HepG2 (cell line): ENCODE measurements around the gene COQ10B. TPM values are rescaled to one million over a fixed set of nuclear protein-coding genes. Genes with fewer than 3 reads are reported as not detected.

ENCODE experiments used
- HNF4G ChIP-seq, 2 experiments: sonication (generic) in 1 of 2; formaldehyde crosslinking in 1 of 2; IDR thresholded peaks; 2 replicates each; pipeline versions ENCODE4 v1.4.0 to v1.6.1; 2011 to 2020; ENCODE audit warnings: borderline replicate concordance in 2 of 2, low read depth in 2 of 2, mild to moderate bottlenecking in 2 of 2, low read length in 1 of 2, missing genetic modification reagents in 1 of 2, moderate library complexity in 1 of 2
- HNRNPL ChIP-seq: fragments of 200-400 bp; formaldehyde crosslinking; IDR thresholded peaks from 2 replicates; pipeline ENCODE4 v1.6.1; 2017; ENCODE audit warnings: mild to moderate bottlenecking, low read depth, low read length
- KLF15 ChIP-seq: sonication (generic); formaldehyde crosslinking; IDR thresholded peaks from 2 replicates; pipeline ENCODE4 v1.8.1; 2023; ENCODE audit warnings: borderline replicate concordance, mild to moderate bottlenecking, inconsistent platforms, missing genetic modification reagents, mixed read lengths
- MAZ ChIP-seq, 2 experiments: sonication (generic) in 1 of 2; formaldehyde crosslinking in 1 of 2; IDR thresholded peaks; 2 replicates each; pipeline versions ENCODE4 v1.5.0 to v1.6.1; 2012 to 2020; ENCODE audit warnings: low read depth in 2 of 2, mild to moderate bottlenecking in 2 of 2, borderline replicate concordance in 1 of 2, improper control_type of control experiment in 1 of 2, low read length in 1 of 2, missing genetic modification reagents in 1 of 2, moderate library complexity in 1 of 2
- MIER3 ChIP-seq: IDR thresholded peaks from 2 replicates; pipeline ENCODE4 v1.6.1; 2016; ENCODE audit warnings: missing compliant biosample characterization, borderline replicate concordance
- MTA3 ChIP-seq: sonication (generic); formaldehyde crosslinking; IDR thresholded peaks from 2 replicates; pipeline ENCODE4 v1.4.0; 2020; ENCODE audit warnings: missing genetic modification reagents
- NR2F1 ChIP-seq, 2 experiments: fragments of 450-650 bp in 1 of 2; formaldehyde crosslinking in 1 of 2; IDR thresholded peaks; 2 replicates each; pipeline versions ENCODE4 v1.5.0 to v1.6.1; 2016 to 2020; ENCODE audit warnings: mild to moderate bottlenecking in 1 of 2, missing compliant biosample characterization in 1 of 2, missing genetic modification reagents in 1 of 2, moderate library complexity in 1 of 2
- SALL2 ChIP-seq: sonication (generic); formaldehyde crosslinking; IDR thresholded peaks from 2 replicates; pipeline ENCODE4 v1.8.1; 2023; ENCODE audit warnings: mild to moderate bottlenecking, missing genetic modification reagents, inconsistent platforms
- SETDB1 ChIP-seq: sonication (generic); formaldehyde crosslinking; IDR thresholded peaks from 2 replicates; pipeline ENCODE4 v1.5.1; 2020; ENCODE audit warnings: missing genetic modification reagents, mild to moderate bottlenecking, borderline replicate concordance
- SP5 ChIP-seq: IDR thresholded peaks from 2 replicates; pipeline ENCODE4 v1.6.1; 2016; ENCODE audit warnings: low read depth, borderline replicate concordance
- ZBED4 ChIP-seq: sonication (generic); formaldehyde crosslinking; IDR thresholded peaks from 2 replicates; pipeline ENCODE4 v1.4.0; 2020; ENCODE audit warnings: missing genetic modification reagents, borderline replicate concordance
- ZBTB7A ChIP-seq: sonication (generic); formaldehyde crosslinking; IDR thresholded peaks from 2 replicates; pipeline ENCODE4 v1.8.0; 2022; ENCODE audit warnings: mild to moderate bottlenecking, missing genetic modification reagents
- ZEB1 ChIP-seq: IDR thresholded peaks from 2 replicates; pipeline ENCODE4 v1.6.1; 2012; ENCODE audit warnings: mild to moderate bottlenecking, low read depth, inconsistent platforms; ENCODE audit not compliant: insufficient replicate concordance
- ZFY ChIP-seq: sonication (generic); formaldehyde crosslinking; IDR thresholded peaks from 2 replicates; pipeline ENCODE4 v1.4.0; 2020; ENCODE audit warnings: missing genetic modification reagents
- ZNF501 ChIP-seq: sonication (generic); formaldehyde crosslinking; IDR thresholded peaks from 2 replicates; pipeline ENCODE4 v1.5.1; 2020; ENCODE audit warnings: mild to moderate bottlenecking, moderate library complexity, missing genetic modification reagents
- ZNF792 ChIP-seq: IDR thresholded peaks from 2 replicates; pipeline ENCODE4 v1.6.1; 2016
- polyA plus RNA-seq, 8 experiments: library from polyadenylated mRNA; depleted of rRNA in 3 of 8; stranded (reverse) in 7 of 8; unstranded in 1 of 8; fragments of >200 nt; fragmentation: Illumina TruSeq in 4 of 8; extraction: Trizol in 4 of 8; gene quantifications; 2 replicates each; pipeline versions ENCODE4 v1.2.1 to v1.2.3, GENCODE V29; 2011 to 2016; ENCODE audit warnings: low read depth in 4 of 8, missing spikeins in 1 of 8, mixed read lengths in 1 of 8; ENCODE audit not compliant: insufficient read depth in 1 of 8
- total RNA-seq, 5 experiments: library from RNA; depleted of rRNA; stranded (reverse); fragments of >200 nt; fragmentation: Illumina TruSeq; extraction: Trizol; gene quantifications; 2 replicates each; pipeline ENCODE4 v1.2.3, GENCODE V29; 2016; ENCODE audit warnings: low read depth in 1 of 5
- TF ChIP-seq, protein P1 (sequence below): sonication (generic); formaldehyde crosslinking; IDR thresholded peaks from 2 replicates; pipeline ENCODE4 v1.4.0; 2020; ENCODE audit warnings: missing genetic modification reagents
- TF ChIP-seq, protein P2 (sequence below): sonication (generic); formaldehyde crosslinking; IDR thresholded peaks from 2 replicates; pipeline ENCODE4 v1.4.0; 2020; ENCODE audit warnings: missing genetic modification reagents, borderline replicate concordance

The COQ10B gene
- total and polyA plus RNA-seq, 2 of the 13 experiments (the other 11 are each of a cell fraction or from before 2014, with no cell fraction given): 4.6 to 34.9 TPM

DNA sequence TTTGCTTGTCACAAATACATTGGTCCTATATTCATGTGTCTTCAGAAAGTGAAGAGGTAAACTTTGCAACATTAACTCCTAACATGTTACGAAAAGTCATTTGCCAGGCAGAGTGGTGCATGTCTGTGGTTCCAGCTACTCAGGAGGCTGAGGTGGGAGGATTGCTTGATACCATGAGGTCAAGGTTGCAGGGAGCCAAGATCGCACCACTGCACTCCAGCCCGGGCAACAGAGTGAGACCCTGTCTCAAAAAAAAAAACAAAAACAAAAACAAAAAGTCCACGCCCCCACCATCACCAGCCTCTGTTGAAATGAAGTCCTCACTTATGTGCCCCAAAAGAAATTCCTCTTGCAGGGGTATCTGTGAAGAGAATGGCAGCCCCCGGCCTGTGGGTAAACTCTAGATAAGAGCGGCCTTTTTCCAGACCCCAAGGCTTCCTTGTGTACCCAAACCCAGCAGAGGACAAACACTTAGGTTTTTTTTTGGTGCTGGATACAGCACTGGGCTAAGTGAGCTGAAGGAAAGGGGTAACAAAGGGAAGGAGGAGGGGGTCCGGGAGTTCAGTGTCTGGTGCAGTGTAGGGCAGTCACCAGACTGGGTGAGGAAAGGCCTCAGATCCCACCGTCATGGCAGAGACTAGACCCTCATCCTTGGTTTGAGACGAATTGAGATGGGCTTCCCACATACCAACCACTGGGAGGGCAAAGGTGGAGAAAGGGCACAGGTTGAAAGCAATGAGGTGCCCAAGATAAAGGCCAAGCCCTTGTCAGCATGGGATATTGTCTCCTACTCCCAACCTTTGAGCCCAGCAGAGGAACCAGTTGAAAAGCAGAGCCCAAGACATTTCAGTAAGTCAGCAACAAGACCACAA, 27.0 kb downstream of the COQ10B start (continued):
- TF ChIP-seq, protein P1, sequence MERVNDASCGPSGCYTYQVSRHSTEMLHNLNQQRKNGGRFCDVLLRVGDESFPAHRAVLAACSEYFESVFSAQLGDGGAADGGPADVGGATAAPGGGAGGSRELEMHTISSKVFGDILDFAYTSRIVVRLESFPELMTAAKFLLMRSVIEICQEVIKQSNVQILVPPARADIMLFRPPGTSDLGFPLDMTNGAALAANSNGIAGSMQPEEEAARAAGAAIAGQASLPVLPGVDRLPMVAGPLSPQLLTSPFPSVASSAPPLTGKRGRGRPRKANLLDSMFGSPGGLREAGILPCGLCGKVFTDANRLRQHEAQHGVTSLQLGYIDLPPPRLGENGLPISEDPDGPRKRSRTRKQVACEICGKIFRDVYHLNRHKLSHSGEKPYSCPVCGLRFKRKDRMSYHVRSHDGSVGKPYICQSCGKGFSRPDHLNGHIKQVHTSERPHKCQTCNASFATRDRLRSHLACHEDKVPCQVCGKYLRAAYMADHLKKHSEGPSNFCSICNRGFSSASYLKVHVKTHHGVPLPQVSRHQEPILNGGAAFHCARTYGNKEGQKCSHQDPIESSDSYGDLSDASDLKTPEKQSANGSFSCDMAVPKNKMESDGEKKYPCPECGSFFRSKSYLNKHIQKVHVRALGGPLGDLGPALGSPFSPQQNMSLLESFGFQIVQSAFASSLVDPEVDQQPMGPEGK: peak; percentile 32; the same call in 1 of the 2 replicates
- TF ChIP-seq ZFY (CRISPR knock-in tag) (peak; percentile 43), ZNF501 (0 out of 2 replicates have a peak, but pooled peaks have one; percentile 11), NR2F1 (CRISPR knock-in tag; IDR thresholded peaks at IDR 0.05) (0 out of 4 replicates have a peak, but pooled peaks of 1 of the 2 experiments have one; percentile 10), ZBTB7A (CRISPR knock-in tag) (no peak), MAZ (IDR thresholded peaks at IDR 0.05; ENCODE audit: borderline replicate concordance, low read depth, low read length) (no peak), MAZ (CRISPR knock-in tag; IDR thresholded peaks at IDR 0.05; ENCODE audit: low read depth) (0 out of 2 replicates have a peak, but pooled peaks have one; percentile 1), ZBED4 (CRISPR knock-in tag) (peak; percentile 18; the same call in 1 of the 2 replicates), SP5 (CRISPR knock-in tag) (no peak), SALL2 (CRISPR knock-in tag) (no peak), KLF15 (CRISPR knock-in tag) (no peak), SETDB1 (CRISPR knock-in tag) (no peak), ZNF792 (CRISPR knock-in tag) (0 out of 2 replicates have a peak, but pooled peaks have one; percentile 14), MIER3 (peak; percentile 9; the same call in 1 of the 2 replicates), ZEB1 (peak; percentile 61), MTA3 (no peak), HNF4G (IDR thresholded peaks at IDR 0.05; ENCODE audit: borderline replicate concordance, low read depth, low read length) (0 out of 2 replicates have a peak, but pooled peaks have one; percentile 33), HNF4G (CRISPR knock-in tag; IDR thresholded peaks at IDR 0.05; ENCODE audit: borderline replicate concordance, low read depth) (no peak), HNRNPL (no peak)
- TF ChIP-seq, protein P2, sequence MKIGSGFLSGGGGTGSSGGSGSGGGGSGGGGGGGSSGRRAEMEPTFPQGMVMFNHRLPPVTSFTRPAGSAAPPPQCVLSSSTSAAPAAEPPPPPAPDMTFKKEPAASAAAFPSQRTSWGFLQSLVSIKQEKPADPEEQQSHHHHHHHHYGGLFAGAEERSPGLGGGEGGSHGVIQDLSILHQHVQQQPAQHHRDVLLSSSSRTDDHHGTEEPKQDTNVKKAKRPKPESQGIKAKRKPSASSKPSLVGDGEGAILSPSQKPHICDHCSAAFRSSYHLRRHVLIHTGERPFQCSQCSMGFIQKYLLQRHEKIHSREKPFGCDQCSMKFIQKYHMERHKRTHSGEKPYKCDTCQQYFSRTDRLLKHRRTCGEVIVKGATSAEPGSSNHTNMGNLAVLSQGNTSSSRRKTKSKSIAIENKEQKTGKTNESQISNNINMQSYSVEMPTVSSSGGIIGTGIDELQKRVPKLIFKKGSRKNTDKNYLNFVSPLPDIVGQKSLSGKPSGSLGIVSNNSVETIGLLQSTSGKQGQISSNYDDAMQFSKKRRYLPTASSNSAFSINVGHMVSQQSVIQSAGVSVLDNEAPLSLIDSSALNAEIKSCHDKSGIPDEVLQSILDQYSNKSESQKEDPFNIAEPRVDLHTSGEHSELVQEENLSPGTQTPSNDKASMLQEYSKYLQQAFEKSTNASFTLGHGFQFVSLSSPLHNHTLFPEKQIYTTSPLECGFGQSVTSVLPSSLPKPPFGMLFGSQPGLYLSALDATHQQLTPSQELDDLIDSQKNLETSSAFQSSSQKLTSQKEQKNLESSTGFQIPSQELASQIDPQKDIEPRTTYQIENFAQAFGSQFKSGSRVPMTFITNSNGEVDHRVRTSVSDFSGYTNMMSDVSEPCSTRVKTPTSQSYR (CRISPR knock-in tag): 0 out of 2 replicates have a peak, but pooled peaks have one; percentile 14
